GM12872 (cell line): ENCODE data around the gene IER3IP1.

Experiments used
- CTCF ChIP-seq: IDR thresholded peaks from 3 replicates; pipeline ENCODE4 v1.5.1; 2011; ENCODE audit warnings: low read depth, mild to moderate bottlenecking, low read length, moderate library complexity; ENCODE audit not compliant: insufficient read depth

Gene IER3IP1

GRCh38 chr18:47121146-47121545, 55.0 kb downstream of the IER3IP1 start:
- no peak for TF ChIP-seq CTCF

GRCh38 chr18:47120428-47120827, 55.7 kb downstream of the IER3IP1 start:
- no peak for TF ChIP-seq CTCF

- TF ChIP-seq CTCF = no peak
Measured at GRCh38 chr18:47118981-47119380, 57.2 kb downstream of the IER3IP1 start.

GRCh38 chr18:47115205-47115604, 61.0 kb downstream of the IER3IP1 start:
- TF ChIP-seq CTCF = no peak

GRCh38 chr18:47113796-47114540, 62.2 kb downstream of the IER3IP1 start:
- TF ChIP-seq CTCF = no peak

GRCh38 chr18:47110492-47111274, 65.5 kb downstream of the IER3IP1 start:
- no peak for TF ChIP-seq CTCF

- TF ChIP-seq CTCF = no peak
Measured at GRCh38 chr18:47109720-47110119, 66.4 kb downstream of the IER3IP1 start.
